ENCODE data around the gene EFCAB5. TPM values are rescaled to one million over a fixed set of nuclear protein-coding genes. Genes with fewer than 3 reads are reported as not detected.
"Not testable (repeated sequence)": the region's sequence is repeated elsewhere in the genome, so short reads cannot be mapped to it uniquely, and the experiment has no call there.

Gene EFCAB5
- total RNA-seq, 1 experiment from 2014 or later: 0.51 TPM

- DNase-seq (ENCODE audit: low spot score): peak; percentile 86
These were observed 152.2 kb downstream of the EFCAB5 start for GRCh38 chr17:30093463-30094147.

DNA sequence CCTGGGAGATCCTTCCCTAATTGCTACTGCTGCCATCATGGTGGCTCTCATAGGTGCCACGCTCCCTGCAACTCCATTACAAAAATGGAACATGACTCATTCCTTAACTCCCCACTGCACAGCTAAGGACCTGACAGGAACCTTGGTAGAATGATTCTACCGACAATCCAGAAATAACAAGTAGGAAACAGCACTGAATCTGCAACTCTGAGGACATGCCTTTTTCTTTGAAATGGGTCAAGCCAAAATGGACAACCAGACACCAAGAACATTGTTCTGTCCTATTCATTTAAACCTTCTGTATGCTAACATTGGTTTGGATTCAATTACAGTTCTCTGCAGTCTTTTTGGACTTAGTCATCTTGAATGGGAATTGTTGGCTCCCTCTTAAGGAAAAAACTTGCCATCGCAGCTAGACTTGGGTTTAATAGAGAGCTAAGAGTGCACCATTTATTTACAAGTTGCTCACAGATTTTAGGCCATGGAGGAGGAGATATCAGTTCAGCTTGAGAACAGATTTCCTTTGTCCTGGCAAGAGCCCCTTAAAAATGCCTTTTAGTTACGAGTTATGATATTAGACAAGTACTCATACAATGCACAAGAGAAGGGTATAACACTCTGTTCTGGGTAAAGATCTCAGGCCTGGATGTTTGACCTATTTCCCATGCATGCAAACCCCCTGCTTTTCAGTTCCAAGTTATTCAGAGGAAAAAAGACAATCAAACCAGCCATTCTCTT lies 154.2 kb downstream of the EFCAB5 start:
- DNase-seq (ENCODE audit: low spot score): peak; percentile 66

DNA sequence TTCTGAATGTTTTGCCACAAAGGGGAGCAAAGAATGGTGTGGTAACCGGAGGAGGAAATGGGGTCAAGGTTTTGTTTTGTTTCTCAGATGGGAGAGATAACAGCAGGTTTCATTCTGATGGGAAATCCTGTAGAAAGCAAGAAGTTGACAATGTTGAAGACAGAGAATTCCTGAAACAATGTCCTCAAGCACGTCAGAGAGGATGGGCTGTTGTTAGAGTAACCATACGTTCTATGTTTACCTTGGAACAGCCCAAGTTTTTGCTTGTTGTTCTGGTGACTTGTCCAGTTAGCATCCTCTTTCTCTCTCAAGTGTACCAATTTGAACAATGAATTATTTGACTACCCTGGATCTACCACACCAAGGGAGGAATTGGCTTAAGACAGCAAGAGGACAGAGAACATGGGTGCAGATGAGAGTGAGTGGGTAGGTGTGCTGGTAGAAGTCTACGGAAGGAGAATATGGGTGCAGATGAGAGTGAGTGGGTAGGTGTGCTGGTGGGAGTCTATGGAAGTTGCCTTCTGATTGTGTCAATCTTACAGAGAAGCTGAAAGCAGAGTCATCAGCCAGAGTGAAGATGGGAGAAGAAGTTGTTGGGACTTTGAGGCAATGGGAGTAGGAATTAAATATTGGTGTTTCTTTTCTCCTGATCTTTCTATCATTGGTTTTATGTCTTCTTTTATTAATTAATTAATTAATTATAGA lies 160.4 kb downstream of the EFCAB5 start:
- no peak for DNase-seq (ENCODE audit: low spot score)

GRCh38 chr17:30103921-30104320 lies 162.5 kb downstream of the EFCAB5 start:
- no peak for DNase-seq (ENCODE audit: low spot score)

DNA sequence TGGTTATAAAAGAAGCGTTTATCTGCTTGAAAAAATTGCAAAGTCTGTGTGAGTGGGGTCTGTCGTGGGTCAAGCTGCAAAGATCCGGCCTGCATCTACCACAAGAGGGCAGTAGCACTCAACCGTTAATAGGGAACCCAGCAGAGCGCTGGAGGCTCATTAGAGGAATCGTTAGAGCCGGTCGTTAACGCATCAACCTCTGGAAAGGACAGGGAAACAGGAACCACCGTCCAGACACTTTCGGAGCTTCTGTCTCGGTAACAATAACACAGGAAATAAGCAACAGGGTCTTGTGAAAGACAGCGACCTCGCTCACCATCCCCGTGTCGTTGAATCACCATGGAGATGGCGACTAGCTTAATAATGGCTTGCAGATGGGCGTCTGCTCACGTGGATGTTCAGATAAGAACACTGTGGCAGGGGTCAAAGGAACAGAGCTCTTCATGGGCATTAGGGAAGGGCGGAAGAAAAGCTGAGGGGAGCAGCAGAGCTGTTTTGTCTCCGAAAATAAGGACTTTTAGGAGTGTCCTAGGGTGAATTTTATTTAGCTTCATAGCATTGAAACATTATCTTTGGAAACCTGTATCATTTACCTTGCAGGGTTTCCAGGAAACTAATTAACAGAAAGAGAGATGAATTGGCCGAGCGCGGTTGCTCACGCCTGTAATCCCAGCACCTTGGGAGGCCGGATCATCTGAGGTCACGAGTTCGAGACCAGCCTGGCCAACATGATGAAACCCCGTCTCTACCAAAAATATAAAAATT lies 163.3 kb downstream of the EFCAB5 start:
- DNase-seq (ENCODE audit: low spot score): peak; percentile 86

- DNase-seq (ENCODE audit: low spot score): no peak
These were observed 171.4 kb downstream of the EFCAB5 start for GRCh38 chr17:30112794-30113193.

DNA sequence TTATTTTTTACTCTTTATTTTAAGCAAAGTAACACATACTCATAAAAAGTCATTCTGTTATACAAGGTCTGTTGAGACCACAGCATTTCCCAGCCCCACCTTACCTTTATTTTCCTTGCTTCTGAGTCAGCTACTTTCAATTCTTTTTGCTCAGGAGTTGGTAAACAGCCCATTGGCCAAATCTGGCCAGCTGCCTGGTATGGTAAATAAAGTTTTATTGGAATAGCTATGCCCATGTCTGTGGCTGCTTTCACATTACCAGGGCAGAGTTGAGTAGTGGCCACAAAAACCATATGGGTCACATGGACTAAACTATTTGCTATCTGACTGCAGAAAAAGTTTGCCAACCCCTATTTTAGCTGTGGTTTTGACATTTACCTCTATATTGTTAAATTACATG lies 171.8 kb downstream of the EFCAB5 start:
- DNase-seq (ENCODE audit: low spot score): peak; percentile 85

GRCh38 chr17:30116345-30116660 lies 174.9 kb downstream of the EFCAB5 start:
- no peak for DNase-seq (ENCODE audit: low spot score)

DNA sequence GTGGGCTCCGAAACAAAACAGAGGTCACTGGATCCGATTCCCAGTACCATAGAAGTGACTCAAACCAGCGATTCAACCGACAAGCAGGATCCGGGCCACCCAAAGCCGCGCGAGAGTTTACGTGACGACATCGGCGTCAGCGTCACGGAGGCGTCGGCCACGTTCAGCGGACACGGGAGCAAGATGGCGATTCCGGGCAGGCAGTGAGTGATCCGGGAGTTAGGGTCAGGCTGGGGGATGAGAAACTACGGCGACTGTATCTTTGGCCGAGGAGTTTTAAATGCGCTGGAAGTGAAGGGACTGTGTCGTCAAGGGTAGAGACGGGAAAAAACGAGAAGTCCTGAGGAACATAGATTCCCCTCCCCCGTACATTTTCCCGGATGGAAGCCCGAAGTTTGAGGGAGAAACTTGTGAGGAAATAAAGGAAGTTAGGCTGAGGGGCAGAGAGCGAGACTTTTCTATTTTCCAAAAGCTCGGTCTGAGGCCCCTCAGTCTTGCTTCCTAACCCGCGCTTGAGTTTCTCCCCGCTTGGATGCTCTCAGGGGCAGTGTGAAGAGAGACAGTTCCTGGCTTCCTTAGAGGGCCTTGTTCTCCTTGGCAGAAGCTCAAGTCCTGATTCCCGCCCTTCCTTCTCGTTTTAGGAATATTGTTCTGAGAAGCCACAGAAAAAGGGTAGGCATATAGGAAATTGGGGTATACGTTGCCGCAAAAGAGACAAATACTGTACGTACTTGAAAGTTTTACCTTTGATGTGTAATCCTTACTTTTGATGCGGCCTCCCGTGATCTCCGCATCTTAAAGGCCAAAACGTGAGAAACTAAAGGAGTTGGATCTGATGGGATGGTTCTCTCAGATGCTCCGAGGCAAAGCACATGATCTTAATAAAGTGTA lies 175.5 kb downstream of the EFCAB5 start, which contains the start of gene NSRP1:
Gene NSRP1 (plus strand): TSS at position 156 of the 891 bp plus-strand sequence. CDS start 28 bp downstream, at position 184.
- DNase-seq (ENCODE audit: low spot score): peak; percentile 94

DNA sequence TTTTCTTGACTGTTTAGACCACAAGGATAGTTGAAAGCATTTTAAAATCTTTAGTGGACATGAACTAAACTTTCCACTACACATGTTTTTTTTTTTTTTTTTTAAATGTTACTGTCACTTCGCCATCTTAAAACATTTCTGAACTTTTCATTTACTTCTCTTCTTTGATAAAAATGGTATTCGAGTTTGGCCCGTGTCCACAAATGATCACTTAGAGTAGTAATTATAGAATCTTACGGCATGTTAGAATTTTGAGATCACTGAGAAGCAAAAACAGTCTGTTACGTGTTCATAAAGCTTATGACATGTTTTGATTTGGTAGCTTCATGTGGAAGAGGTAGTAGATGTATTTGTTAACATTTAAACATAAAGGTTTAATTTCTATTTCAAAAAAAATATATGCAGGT lies 176.2 kb downstream of the EFCAB5 start:
- DNase-seq (ENCODE audit: low spot score): no peak

DNA sequence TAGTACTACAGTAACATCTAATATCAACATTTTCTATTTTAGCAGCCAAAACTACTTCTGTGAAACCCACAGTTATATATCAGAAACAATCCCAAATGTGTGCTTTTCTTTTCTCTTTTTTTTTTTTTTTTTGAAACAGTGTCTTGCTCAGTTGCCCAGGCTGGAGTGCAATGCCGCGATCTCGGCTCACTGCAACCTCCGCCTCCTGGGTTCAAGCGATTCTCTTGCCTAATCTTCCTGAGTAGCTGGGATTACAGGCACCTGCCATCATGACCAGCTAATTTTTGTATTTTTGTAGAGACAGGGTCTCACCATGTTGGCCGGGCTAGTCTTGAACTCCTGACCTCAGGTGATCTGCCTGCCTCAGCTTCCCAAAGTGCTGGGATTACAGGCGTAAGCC lies 177.2 kb downstream of the EFCAB5 start:
- not testable (repeated sequence) for DNase-seq (ENCODE audit: low spot score)

- DNase-seq (ENCODE audit: low spot score): no peak
These were observed 182.9 kb downstream of the EFCAB5 start for GRCh38 chr17:30124273-30124796.

DNA sequence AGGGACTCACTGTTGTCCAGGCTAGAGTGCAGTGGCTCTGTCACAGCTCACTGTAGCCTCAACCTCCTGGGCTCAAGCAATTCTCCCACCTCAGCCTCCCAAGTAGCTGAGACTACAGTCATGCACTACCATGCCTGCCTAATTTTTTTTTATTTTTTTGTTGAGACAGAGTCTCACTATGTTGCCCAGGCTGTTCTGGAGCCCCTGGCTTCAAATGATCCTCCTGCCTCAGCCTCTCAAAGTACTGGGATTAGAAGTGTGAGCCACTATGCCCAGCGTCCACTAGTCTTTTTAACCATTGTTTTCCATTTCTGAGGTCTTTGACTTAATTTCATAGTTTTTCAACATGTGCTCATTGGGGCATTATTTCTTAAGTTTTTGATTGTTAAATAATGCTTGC lies 188.7 kb downstream of the EFCAB5 start:
- no peak for DNase-seq (ENCODE audit: low spot score)

DNA sequence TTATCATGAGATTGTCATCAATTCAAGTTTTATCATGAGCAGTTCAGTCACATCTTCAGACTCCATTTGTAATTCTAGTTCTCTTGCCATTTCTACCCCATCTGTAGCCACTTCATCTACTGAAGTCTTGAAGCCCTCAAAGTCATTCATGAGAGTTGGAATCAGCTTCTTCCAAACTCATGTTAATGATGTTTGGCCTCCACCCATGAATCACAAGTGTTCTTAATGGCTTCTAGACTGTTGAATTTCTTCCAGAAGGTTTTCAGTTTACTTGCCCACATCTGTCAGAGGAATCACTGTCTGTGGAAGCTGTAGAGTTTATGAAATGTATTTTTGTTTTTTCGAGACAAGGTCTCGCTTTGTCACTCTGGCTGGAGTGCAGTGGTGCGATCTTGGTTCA lies 191.2 kb downstream of the EFCAB5 start:
- DNase-seq (ENCODE audit: low spot score): no peak

DNA sequence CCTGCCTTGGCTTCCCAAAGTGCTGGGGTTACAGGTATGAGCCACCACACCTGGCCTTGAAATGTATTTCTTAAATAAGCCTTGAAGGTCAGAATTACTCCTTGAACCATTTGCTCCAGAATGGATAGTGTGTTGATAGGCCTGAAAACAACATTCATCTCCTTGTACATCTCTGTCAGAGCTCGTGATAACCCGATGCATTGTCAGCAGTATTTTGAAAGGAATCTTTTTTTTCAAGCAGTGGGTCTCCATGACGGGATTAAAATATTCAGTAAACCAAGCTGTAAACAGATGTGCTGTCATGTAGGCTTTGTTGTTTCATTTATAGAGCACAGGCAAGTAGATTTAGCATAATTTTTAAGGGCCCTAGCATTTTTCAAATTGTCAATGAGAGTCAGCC lies 191.8 kb downstream of the EFCAB5 start:
- no peak for DNase-seq (ENCODE audit: low spot score)

DNA sequence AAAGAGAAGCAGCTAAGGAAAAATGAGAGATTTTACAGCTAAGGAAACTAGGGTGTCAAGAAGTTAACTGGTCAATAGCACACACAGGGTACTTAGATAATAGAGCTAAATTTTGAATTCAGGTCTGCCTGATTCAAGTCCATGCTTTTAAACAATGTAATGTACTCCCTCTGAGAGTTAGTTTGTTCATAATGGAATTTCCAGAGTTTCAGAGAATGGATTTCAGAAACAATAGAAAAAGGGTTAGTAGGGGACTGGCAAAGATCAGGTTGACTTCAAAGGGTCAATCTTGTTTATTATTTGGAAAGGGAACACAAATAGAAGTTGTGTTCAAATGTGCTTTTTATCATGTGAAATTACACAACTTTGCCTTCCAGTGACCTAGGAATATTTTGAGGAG lies 193.1 kb downstream of the EFCAB5 start:
- no peak for DNase-seq (ENCODE audit: low spot score)

DNA sequence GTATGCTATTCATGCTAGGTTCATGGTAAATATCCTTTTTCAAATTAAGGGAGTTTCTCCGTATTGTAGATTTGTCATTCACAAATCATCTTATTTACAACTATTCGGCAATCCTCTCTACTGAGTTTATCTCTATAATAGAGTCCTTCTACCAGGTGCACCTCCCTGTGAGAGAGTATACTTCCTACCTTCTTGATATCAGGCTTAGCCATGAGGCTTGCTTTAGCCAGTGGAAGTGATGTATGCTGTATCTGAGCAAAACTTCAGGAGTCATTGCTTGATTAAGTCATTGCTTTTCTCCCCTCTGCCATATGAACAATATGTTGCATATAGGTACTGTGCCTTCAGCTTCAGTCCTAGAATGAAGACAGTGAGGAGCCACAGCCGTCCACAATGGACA lies 195.7 kb downstream of the EFCAB5 start:
- no peak for DNase-seq (ENCODE audit: low spot score)

- not testable (repeated sequence) for DNase-seq (ENCODE audit: low spot score)
These were observed 206.4 kb downstream of the EFCAB5 start for GRCh38 chr17:30147860-30148259.

DNA sequence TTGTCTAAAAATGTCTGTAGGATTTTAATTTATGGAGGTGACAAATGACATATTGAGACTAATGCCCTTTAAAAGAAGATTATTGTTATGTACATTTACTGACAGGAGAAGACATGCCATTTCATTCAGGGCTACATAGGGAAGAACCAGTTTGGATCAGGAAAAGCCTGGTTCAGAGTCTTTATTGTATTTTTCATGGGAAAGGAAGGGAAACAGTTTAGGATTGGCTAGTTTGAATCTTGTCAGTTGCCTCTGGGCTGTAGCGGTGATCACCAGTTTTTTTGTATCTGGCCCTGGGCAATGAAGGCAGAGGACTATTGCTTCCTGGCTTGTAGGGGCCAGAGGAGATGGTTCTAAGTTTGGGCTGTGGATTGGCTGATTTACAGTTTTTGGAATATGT lies 206.9 kb downstream of the EFCAB5 start:
- no peak for DNase-seq (ENCODE audit: low spot score)

DNA sequence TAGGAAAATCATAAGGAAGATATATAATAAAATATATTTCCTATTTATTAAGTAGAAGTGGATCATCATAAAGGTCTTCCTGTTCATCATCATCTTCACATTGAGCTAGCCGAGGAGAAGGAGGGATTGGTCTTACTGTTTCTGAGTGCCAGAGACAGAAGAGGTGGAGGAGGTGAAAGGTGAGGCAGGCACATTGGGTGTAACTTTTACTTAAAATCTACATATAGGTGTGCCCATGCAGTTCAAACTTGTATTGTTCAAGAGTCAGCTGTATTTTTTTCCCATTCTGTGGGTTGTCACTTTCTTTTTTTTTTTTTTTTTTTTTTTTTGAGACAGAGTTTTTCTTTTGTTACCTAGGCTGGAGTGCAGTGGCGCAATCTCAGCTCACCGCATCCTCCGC lies 210.0 kb downstream of the EFCAB5 start:
- no peak for DNase-seq (ENCODE audit: low spot score)

- DNase-seq (ENCODE audit: low spot score): no peak
These were observed 212.0 kb downstream of the EFCAB5 start for GRCh38 chr17:30153463-30153862.

Measured in HT-29 (cell line).